Endothelial cell of umbilical vein (primary cell): ENCODE measurements around the gene DRAP1. TPM values are rescaled to one million over a fixed set of nuclear protein-coding genes. Genes with fewer than 3 reads are reported as not detected.

Source experiments
- BruUV-seq: library from RNA; stranded (reverse); fragments of 400-500 nt; replicated peaks from 2 replicates; lab custom pipeline; 2021; lab: Mats Ljungman, UMichigan
- CTCF ChIA-PET: fragments of 300-600, 350-600 bp; sonication (Branson Sonifier 250); formaldehyde crosslinking; loops from one replicate; lab custom pipeline; 2021; ENCODE audit warnings: antibody characterized with exemption, inconsistent platforms; lab: Charles Lee
- POLR2A ChIA-PET: fragments of 300-600, 350-600 bp; sonication (Branson Sonifier 250); formaldehyde crosslinking; loops from one replicate; lab custom pipeline; 2021; ENCODE audit warnings: antibody characterized with exemption, inconsistent platforms; lab: Charles Lee
- DNase-seq: peaks from one replicate; pipeline ENCODE4 v3.0.0-alpha.2; 2011; ENCODE audit warnings: low read depth, low spot score
- FAIRE-seq: peaks from 2 replicates; lab custom pipeline; 2011; peaks lifted over from hg19 to GRCh38; lab: Jason Lieb, UNC
- H2AFZ ChIP-seq: 2 replicates; pipeline ENCODE4 v1.6.0; 2012; ENCODE audit warnings: low read depth, low read length, control low read depth, inconsistent platforms
- H3K27ac ChIP-seq: 2 replicates; pipeline ENCODE4 v1.5.1; 2011; ENCODE audit warnings: low read depth, mild to moderate bottlenecking, control low read depth, low read length, moderate library complexity; ENCODE audit not compliant: insufficient read depth
- H3K27me3 ChIP-seq, 2 experiments: 2 replicates each; pipeline versions ENCODE4 v1.6.0 to v1.6.1; 2011; ENCODE audit warnings: low read length in 2 of 2, mixed read lengths in 1 of 2; ENCODE audit not compliant: control insufficient read depth in 2 of 2, insufficient read depth in 2 of 2
- H3K36me3 ChIP-seq, 2 experiments: 2 replicates in 1 of 2; 3 replicates in 1 of 2; pipeline ENCODE4 v1.5.1; 2011; ENCODE audit warnings: low read length in 2 of 2, mild to moderate bottlenecking in 1 of 2, moderate library complexity in 1 of 2; ENCODE audit not compliant: control insufficient read depth in 2 of 2, insufficient read depth in 2 of 2; ENCODE audit errors: extremely low read depth in 1 of 2
- H3K4me1 ChIP-seq: 3 replicates; pipeline ENCODE4 v1.5.1; 2011; ENCODE audit warnings: mild to moderate bottlenecking, low read length; ENCODE audit not compliant: control insufficient read depth, insufficient read depth; ENCODE audit errors: extremely low read depth
- H3K4me2 ChIP-seq: 2 replicates; pipeline ENCODE4 v1.6.1; 2011; ENCODE audit warnings: low read length, control low read depth, mixed read lengths; ENCODE audit not compliant: insufficient read depth
- H3K4me3 ChIP-seq, 3 experiments: fragments of 200-600 bp in 1 of 3; sonication (generic), shearing (Covaris generic) in 1 of 3; replicated peaks in 1 of 3; 2 replicates each; pipeline ENCODE4 v1.5.1; 2011 to 2016; ENCODE audit warnings: control low read depth in 3 of 3, low read length in 3 of 3, mild to moderate bottlenecking in 2 of 3, inconsistent platforms in 1 of 3, low read depth in 1 of 3, moderate library complexity in 1 of 3; ENCODE audit not compliant: insufficient read depth in 1 of 3
- H3K79me2 ChIP-seq: 2 replicates; pipeline ENCODE4 v1.6.0; 2012; ENCODE audit warnings: low read length, inconsistent platforms; ENCODE audit not compliant: control insufficient read depth, insufficient read depth
- H3K9ac ChIP-seq: replicated peaks from 2 replicates; pipeline ENCODE3; 2011; ENCODE audit warnings: low read length, control low read depth; ENCODE audit not compliant: insufficient read depth; ENCODE audit errors: extremely low read depth
- H3K9me1 ChIP-seq: replicated peaks from 3 replicates; pipeline ENCODE4 v1.6.0; 2011; ENCODE audit warnings: mild to moderate bottlenecking, low read length; ENCODE audit not compliant: control insufficient read depth, insufficient read depth; ENCODE audit errors: extremely low read depth
- H3K9me3 ChIP-seq: replicated peaks from 2 replicates; pipeline ENCODE4 v1.5.1; 2012; ENCODE audit warnings: low read length, inconsistent platforms; ENCODE audit not compliant: control insufficient read depth, insufficient read depth
- H4K20me1 ChIP-seq: replicated peaks from 2 replicates; pipeline ENCODE3; 2011; ENCODE audit warnings: mild to moderate bottlenecking, low read length; ENCODE audit not compliant: control insufficient read depth, insufficient read depth; ENCODE audit errors: extremely low read depth
- CTCF ChIP-seq, 2 donors: IDR thresholded peaks; 1 replicate in 1 of 2; 2 replicates in 1 of 2; pipeline ENCODE4 v1.5.1; 2011; ENCODE audit warnings: low read length in 2 of 2, mild to moderate bottlenecking in 2 of 2, moderate library complexity in 2 of 2, control low read depth in 1 of 2, inconsistent platforms in 1 of 2, low read depth in 1 of 2; ENCODE audit not compliant: insufficient read depth in 1 of 2; ENCODE audit errors: extremely low read depth in 1 of 2
- EZH2 ChIP-seq: IDR thresholded peaks from 2 replicates; pipeline ENCODE4 v1.6.1; 2012; ENCODE audit warnings: borderline replicate concordance, low read depth, mild to moderate bottlenecking, moderate library complexity, low read length, inconsistent platforms; ENCODE audit not compliant: severe bottlenecking
- FOS ChIP-seq: IDR thresholded peaks from 2 replicates; pipeline ENCODE4 v1.6.1; 2011; ENCODE audit warnings: mild to moderate bottlenecking, low read length, moderate library complexity, borderline replicate concordance; ENCODE audit not compliant: insufficient read depth
- GATA2 ChIP-seq: IDR thresholded peaks from 2 replicates; pipeline ENCODE4 v1.7.0; 2011; ENCODE audit warnings: low read depth, mild to moderate bottlenecking, moderate library complexity, mixed read lengths, low read length; ENCODE audit not compliant: insufficient read length, insufficient read depth
- JUN ChIP-seq: IDR thresholded peaks from 2 replicates; pipeline ENCODE4 v1.6.1; 2011; ENCODE audit warnings: borderline replicate concordance, low read depth; ENCODE audit not compliant: insufficient read length, insufficient read depth
- MAX ChIP-seq: IDR thresholded peaks from 2 replicates; pipeline ENCODE4 v1.6.1; 2011; ENCODE audit not compliant: insufficient read depth, insufficient read length
- MYC ChIP-seq: IDR thresholded peaks from one replicate; pipeline ENCODE4 v1.6.1; 2011; ENCODE audit warnings: mild to moderate bottlenecking, low read depth, low read length
- POLR2A ChIP-seq: IDR thresholded peaks from 2 replicates; pipeline ENCODE4 v1.6.1; 2012; ENCODE audit warnings: low read depth, mild to moderate bottlenecking, control low read depth, low read length
- POLR2AphosphoS5 ChIP-seq: IDR thresholded peaks from 2 replicates; pipeline ENCODE4 v1.6.1; 2012; ENCODE audit warnings: low read depth, mild to moderate bottlenecking, control low read depth, low read length, moderate library complexity; ENCODE audit not compliant: insufficient read depth
- dilution Hi-C: fragments of 300-500 bp; cut with MboI; formaldehyde crosslinking; loops from one replicate; pipeline ENCODE4 v1.15.0; 2019; ENCODE audit warnings: low sequenced_read_pairs; ENCODE audit not compliant: extremely low pct_ligation_motif_present
- intact Hi-C: fragments of 100-400 bp; cut with micrococcal nuclease; formaldehyde crosslinking; loops from one replicate; pipeline ENCODE4 v1.10.0; 2022
- polyA plus RNA-seq, 4 experiments: library from polyadenylated mRNA; depleted of rRNA in 3 of 4; stranded (reverse) in 3 of 4; unstranded in 1 of 4; fragments of >200 nt; gene quantifications; 2 replicates each; pipeline versions ENCODE4 v1.2.1 to v1.2.3, GENCODE V29; 2011 to 2012; ENCODE audit warnings: missing spikeins in 1 of 4
- total RNA-seq: library from RNA; stranded (reverse); gene quantifications from 2 replicates; pipeline ENCODE4 v1.2.3, GENCODE V29; 2021

Gene DRAP1
- total and polyA plus RNA-seq, 2 donors (not counting 3 experiments of a cell fraction or from before 2014, with no cell fraction given) = 74.9 to 114 TPM

- BruUV-seq = TSS peak; percentile 0
- Histone ChIP-seq H3K36me3 (no peaks in the 10 kb centered on the region), H3K79me2 (peaks cover 31% of the 10 kb centered on the region), H3K9ac (peak overlapping the region; percentile 25), H2AFZ (no peak overlapping the region), H3K4me3 (no peak overlapping the region), H3K4me2 (no peak overlapping the region), H3K9me1 (no peaks in the 10 kb centered on the region), H3K27me3 (no peaks in the 10 kb centered on the region), H3K27ac (peak overlapping the region; percentile 92), H3K9me3 (no peaks in the 10 kb centered on the region), H3K4me1 (peaks cover 65% of the 10 kb centered on the region), H4K20me1 (no peaks in the 10 kb centered on the region)
- DNase-seq (no peak), FAIRE-seq (no peak)
- TF ChIP-seq MAX (no peak), JUN (no peak), EZH2 (no peak), POLR2AphosphoS5 (no peak), GATA2 (no peak), FOS (no peak), CTCF (IDR thresholded peaks at IDR 0.05; ENCODE audit: extremely low read depth in 1 of 2, insufficient read depth in 1 of 2, low read depth in 1 of 2, low read length in 2 of 2) (no peak), POLR2A (no peak), MYC (no peak)
- intact Hi-C loops (loop anchor here (1.0 to 5.0 kb wide), 3 partner anchors 15 to 137 kb away; partner anchors contain the start of genes FIBP, FOSL1 and SF3B2), dilution Hi-C loops (no loop called here)
- ChIA-PET CTCF (interaction anchor here (0.7 to 4.9 kb wide), 12 partner anchors 8 to 135 kb away, joined by 3 to 73 read pairs (median 4); partner anchors contain the start of genes CCDC85B, FIBP and FOSL1), POLR2A (interaction anchor here (0.7 to 2.0 kb wide), 5 partner anchors 16 to 137 kb away, joined by 3 to 28 read pairs (median 7); partner anchors contain the start of genes CCDC85B, FIBP and FOSL1)
Measured at GRCh38 chr11:65915101-65915820, 4.0 kb upstream of the DRAP1 start.
